ENCODE measurements around the gene BEND5.

BEND5 gene

DNA sequence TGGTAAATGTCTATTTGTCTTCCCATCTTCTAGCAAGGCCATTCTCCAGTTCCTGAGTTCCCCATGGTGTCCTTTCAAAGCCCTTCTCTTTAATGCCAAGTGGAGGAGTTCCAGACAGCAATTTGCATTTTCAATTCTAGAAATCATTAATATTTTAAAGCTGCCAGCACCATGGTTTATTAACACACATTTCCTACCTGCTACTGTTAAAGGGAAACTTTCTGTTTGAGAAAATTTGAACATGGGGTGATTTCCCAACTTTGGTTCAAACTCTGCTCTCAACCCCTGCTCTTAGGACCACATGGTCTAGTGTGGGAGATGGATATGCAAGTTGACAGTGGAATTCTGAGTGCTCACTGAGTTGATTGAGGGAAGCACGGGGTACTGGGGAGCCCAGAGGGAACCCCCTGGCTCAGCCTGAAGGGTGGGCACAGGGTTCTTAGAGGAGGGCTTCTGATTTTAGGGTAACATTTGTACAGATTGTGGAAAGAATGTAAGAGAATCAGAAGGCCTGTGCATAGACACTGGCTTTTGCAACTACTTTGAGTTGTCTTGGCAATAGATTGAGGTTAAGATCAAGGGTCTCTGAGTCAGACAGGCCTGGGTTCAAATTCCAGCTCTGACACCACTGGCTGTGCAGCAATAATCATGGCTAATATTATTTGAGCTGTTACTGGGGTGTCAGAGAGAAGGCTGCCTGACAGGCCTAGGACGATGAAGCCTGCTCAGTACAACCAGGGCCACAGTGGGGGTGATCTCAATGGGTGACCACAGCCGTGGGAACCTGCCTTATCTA, 97.8 kb downstream of the BEND5 start:
- no peak for TF ChIP-seq ZFX (IDR thresholded peaks at IDR 0.05)
- TF ChIP-seq, protein P1, sequence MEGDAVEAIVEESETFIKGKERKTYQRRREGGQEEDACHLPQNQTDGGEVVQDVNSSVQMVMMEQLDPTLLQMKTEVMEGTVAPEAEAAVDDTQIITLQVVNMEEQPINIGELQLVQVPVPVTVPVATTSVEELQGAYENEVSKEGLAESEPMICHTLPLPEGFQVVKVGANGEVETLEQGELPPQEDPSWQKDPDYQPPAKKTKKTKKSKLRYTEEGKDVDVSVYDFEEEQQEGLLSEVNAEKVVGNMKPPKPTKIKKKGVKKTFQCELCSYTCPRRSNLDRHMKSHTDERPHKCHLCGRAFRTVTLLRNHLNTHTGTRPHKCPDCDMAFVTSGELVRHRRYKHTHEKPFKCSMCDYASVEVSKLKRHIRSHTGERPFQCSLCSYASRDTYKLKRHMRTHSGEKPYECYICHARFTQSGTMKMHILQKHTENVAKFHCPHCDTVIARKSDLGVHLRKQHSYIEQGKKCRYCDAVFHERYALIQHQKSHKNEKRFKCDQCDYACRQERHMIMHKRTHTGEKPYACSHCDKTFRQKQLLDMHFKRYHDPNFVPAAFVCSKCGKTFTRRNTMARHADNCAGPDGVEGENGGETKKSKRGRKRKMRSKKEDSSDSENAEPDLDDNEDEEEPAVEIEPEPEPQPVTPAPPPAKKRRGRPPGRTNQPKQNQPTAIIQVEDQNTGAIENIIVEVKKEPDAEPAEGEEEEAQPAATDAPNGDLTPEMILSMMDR (conservative IDR thresholded peaks at IDR 0.05): no peak
- H3K27ac ChIP-seq: no peak overlapping the region

Measured in C4-2B (cell line).